ENCODE results near the gene TPGS1. TPM values are rescaled to one million over a fixed set of nuclear protein-coding genes. Genes with fewer than 3 reads are reported as not detected.

The TPGS1 gene, protein sequence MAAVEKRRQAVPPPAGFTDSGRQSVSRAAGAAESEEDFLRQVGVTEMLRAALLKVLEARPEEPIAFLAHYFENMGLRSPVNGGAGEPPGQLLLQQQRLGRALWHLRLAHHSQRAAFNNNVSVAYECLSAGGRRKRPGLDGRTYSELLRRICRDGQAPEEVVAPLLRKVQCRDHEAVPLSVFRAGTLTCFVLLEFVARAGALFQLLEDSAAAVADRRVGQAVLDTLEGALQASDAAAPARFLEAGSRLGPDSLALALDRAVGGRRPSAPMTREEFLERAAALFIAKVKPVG
- total RNA-seq, result 10 to 100 TPM in 6 of 10 donors, 1 to 10 TPM in 4; 7.1 to 13.5 (median 10.2) TPM
- polyA plus RNA-seq, result 10 to 100 TPM; 22.1 to 22.2 TPM
- long read RNA-seq, donor 1, transcript TPGS1-201 (2 exons, 1,114 nt), result major isoform, 20 of 22 reads
- long read RNA-seq, donor 1, partial matches to known transcripts, result 0 of 22 reads
- long read RNA-seq, donor 1, other reads (novel, unspliced or antisense), result 2 of 22 reads
- long read RNA-seq, donor 2, transcript TPGS1-201 (2 exons, 1,114 nt), result major isoform, 30 of 31 reads
- long read RNA-seq, donor 2, partial matches to known transcripts, result 0 of 31 reads
- long read RNA-seq, donor 2, other reads (novel, unspliced or antisense), result 1 of 31 reads
- long read RNA-seq, donor 3, partial matches to known transcripts, result 0 of 3 reads
- long read RNA-seq, donor 3, other reads (novel, unspliced or antisense), result 1 of 3 reads

DNA sequence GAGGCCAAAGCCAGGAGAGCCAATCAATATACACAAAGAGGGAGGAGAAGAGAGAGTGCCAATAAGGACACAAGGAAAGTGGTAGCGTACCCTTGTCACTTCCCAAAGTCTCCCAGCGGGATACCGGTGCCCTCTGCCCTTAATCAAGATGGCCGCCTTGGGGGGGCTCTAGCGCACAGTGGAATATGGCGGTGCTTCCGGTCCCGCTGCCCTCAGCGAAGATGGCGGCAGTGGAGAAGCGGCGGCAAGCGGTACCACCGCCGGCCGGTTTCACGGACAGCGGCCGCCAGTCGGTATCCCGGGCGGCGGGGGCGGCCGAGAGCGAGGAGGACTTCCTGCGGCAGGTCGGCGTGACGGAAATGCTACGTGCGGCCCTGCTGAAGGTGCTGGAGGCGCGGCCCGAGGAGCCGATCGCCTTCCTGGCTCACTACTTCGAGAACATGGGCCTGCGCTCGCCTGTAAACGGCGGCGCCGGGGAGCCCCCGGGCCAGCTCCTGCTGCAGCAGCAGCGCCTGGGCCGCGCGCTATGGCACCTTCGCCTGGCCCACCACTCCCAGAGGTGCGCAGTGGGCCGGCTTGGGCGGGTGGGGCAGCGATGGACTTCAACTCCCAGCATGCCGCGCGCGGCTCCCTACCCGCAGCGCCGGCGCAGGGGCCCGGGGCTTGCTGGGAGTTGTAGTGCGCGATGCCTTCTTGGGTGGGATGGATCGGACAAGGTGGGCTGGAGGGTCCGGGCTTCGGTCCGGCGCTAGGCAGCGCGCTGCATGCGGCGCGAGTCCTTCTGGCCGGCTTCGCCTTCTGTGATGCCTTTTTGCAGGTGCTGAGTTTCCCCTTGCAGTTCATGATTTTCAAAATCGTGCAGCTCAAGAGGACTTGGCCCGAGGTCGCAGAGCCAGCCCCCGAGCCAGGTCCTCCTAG, at the start of gene TPGS1:
TSS of gene TPGS1 (plus strand) at position 212 of the 918 bp plus-strand sequence. CDS start at position 222, 10 bp downstream.
- DNase-seq (peak; percentile 73 to 89), ATAC-seq (peak; percentile 89 to 93 (median 92))
- Histone ChIP-seq H3K36me3 (peaks cover 0 to 11% (median 4%) of the 10 kb centered on the region in 9 donors), H3K27me3 (no peaks in the 10 kb centered on the region), H3K4me1 (peaks cover 4 to 51% (median 33%) of the 10 kb centered on the region in 9 donors), H3K4me3 (peak within 1 kb of the TSS; percentile 80 to 100 (median 94)), H3K9me3 (peaks cover 0 to 2% (median 0%) of the 10 kb centered on the region in 11 donors), H3K27ac (peak within 1 kb of the TSS; percentile 78 to 98 (median 95))
- 0 to 1% methylated on average over 80 to 81 of the region's 81 CpGs for WGBS, 2 donors
- TF ChIP-seq, protein P1, sequence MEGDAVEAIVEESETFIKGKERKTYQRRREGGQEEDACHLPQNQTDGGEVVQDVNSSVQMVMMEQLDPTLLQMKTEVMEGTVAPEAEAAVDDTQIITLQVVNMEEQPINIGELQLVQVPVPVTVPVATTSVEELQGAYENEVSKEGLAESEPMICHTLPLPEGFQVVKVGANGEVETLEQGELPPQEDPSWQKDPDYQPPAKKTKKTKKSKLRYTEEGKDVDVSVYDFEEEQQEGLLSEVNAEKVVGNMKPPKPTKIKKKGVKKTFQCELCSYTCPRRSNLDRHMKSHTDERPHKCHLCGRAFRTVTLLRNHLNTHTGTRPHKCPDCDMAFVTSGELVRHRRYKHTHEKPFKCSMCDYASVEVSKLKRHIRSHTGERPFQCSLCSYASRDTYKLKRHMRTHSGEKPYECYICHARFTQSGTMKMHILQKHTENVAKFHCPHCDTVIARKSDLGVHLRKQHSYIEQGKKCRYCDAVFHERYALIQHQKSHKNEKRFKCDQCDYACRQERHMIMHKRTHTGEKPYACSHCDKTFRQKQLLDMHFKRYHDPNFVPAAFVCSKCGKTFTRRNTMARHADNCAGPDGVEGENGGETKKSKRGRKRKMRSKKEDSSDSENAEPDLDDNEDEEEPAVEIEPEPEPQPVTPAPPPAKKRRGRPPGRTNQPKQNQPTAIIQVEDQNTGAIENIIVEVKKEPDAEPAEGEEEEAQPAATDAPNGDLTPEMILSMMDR (IDR thresholded peaks at IDR 0.05), result no peak
- intact Hi-C loops (cut with DNase I), result loop anchor here in 3 of 10 donors (2.0 to 5.0 kb wide), 3 partner anchors 23 to 290 kb away; partner anchors contain the start of genes BSG (in 1 of the 3), CDC34 (in 1 of the 3) and PTBP1 (in 1 of the 3)

DNA sequence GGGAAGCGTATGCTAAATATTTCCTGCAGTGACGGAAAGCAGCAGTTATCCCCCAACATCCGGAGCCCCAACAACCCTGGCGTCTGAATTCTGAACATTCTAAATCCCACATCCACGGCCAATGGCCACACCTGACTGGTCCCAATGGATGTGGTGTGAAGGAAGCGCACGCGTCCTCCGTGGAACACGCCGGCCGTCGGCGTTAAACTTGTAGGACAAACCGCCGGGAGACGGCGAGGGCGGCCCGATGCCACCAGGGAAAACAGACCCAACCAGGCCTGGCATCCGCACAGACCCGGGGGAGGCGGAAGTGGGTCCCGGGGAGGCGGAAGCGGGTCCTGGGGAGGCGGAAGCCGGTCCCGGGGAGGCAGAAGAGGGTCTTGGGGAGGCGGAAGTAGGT, 49.7 kb upstream of the TPGS1 start:
- DNase-seq (no peak), ATAC-seq (no peak)
- H3K27ac ChIP-seq, result no peak overlapping the region
- intact Hi-C loops (cut with DNase I), result no loop called here
- peaks cover 0 to 19% (median 17%) of the 10 kb centered on the region in 9 donors for H3K4me1 ChIP-seq
- peaks cover 0 to 27% (median 0%) of the 10 kb centered on the region in 7 donors for H3K27me3 ChIP-seq
- 94 to 95% methylated on average over 30 of the region's 30 CpGs for WGBS, 2 donors
- TF ChIP-seq, protein P1 (IDR thresholded peaks at IDR 0.05), result no peak
- peaks cover 0 to 8% (median 0%) of the 10 kb centered on the region in 9 donors for H3K36me3 ChIP-seq
- no peaks in the 10 kb centered on the region for H3K9me3 ChIP-seq
- H3K4me3 ChIP-seq, result no peak overlapping the region

DNA sequence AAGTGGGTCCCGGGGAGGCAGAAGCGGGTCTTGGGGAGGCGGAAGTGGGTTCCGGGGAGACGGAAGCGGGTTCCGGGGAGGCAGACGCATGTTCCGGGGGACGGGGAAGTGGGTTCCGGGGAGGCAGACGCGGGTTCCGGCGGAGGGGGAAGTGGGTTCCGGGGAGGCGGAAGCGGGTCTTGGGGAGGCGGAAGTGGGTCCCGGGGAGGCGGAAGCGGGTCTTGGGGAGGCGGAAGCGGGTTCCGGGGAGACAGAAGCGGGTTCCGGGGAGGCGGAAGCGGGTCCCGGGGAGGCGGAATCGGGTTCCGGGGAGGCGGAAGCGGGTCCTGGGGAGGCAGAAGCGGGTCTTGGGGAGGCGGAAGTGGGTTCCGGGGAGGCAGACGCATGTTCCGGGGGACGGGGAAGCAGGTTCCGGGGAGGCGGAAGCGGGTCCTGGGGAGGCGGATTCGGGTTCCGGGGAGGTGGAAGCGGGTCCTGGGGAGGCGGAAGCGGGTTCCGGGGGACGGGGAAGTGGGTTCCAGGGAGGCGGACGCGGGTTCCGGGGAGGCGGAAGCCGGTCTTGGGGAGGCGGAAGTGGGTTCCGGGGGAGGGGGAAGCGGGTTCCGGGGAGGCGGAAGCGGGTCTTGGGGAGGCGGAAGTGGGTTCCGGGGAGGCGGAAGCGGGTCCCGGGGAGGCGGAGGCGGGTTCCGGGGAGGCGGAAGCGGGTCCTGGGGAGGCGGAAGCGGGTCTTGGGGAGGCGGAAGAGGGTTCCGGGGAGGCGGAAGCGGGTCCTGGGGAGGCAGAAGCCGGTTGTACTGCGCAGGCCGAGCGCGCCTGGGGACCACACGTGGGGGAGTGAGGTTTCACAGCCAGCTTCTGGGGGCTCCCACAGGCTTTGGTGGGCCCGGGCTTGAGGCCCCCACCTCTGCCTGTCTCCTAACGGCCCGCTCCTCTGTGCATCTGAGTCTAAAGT, 48.9 kb upstream of the TPGS1 start:
- 98% methylated on average over 86 to 89 of the region's 89 CpGs for WGBS, 2 donors
- no peak overlapping the region for H3K4me3 ChIP-seq
- no peak overlapping the region for H3K27ac ChIP-seq
- peaks cover 0 to 8% (median 0%) of the 10 kb centered on the region in 9 donors for H3K36me3 ChIP-seq
- H3K9me3 ChIP-seq, result no peaks in the 10 kb centered on the region
- TF ChIP-seq, protein P1 (IDR thresholded peaks at IDR 0.05), result no peak
- intact Hi-C loops (cut with DNase I), result no loop called here
- no peak for DNase-seq
- H3K27me3 ChIP-seq, result peaks cover 0 to 30% (median 0%) of the 10 kb centered on the region in 7 donors
- peaks cover 0 to 19% (median 17%) of the 10 kb centered on the region in 9 donors for H3K4me1 ChIP-seq
- no peak for ATAC-seq

Data from heart right ventricle (tissue), 16 donors.